SJSA1 (cell line): ENCODE data around the gene RPLP1. TPM values are rescaled to one million over a fixed set of nuclear protein-coding genes. Genes with fewer than 3 reads are reported as not detected.
"Not testable (repeated sequence)": the region's sequence is repeated elsewhere in the genome, so short reads cannot be mapped to it uniquely, and the experiment has no call there.

Experiments
- DNase-seq, 2 experiments: peaks; one replicate each; pipeline ENCODE4 v3.0.0-alpha.2; 2015 to 2020; ENCODE audit warnings: low spot score in 2 of 2, low read depth in 1 of 2
- H3K27ac ChIP-seq: fragments of 250-450 bp; sonication (Bioruptor Pico); 2 replicates; pipeline ENCODE4 v1.5.1; 2020; ENCODE audit warnings: mild to moderate bottlenecking, moderate library complexity
- H3K27me3 ChIP-seq: fragments of 250-450 bp; sonication (Bioruptor Pico); replicated peaks from 2 replicates; pipeline ENCODE4 v1.5.1; 2020; ENCODE audit warnings: mild to moderate bottlenecking, moderate library complexity
- H3K36me3 ChIP-seq: fragments of 250-450 bp; sonication (Bioruptor Pico); 2 replicates; pipeline ENCODE4 v1.5.1; 2020; ENCODE audit warnings: mild to moderate bottlenecking
- H3K4me1 ChIP-seq: fragments of 250-450 bp; sonication (Bioruptor Pico); replicated peaks from 2 replicates; pipeline ENCODE4 v1.6.1; 2021; ENCODE audit warnings: mild to moderate bottlenecking
- H3K4me3 ChIP-seq: fragments of 250-450 bp; sonication (Bioruptor Pico); 2 replicates; pipeline ENCODE4 v1.5.1; 2020; ENCODE audit warnings: mild to moderate bottlenecking
- H3K9me3 ChIP-seq: fragments of 250-450 bp; sonication (Bioruptor Pico); replicated peaks from 2 replicates; pipeline ENCODE4 v1.5.1; 2020; ENCODE audit warnings: mild to moderate bottlenecking
- total RNA-seq: library from RNA; depleted of rRNA; stranded (reverse); fragments of >200 nt; shearing (Covaris generic); gene quantifications from 2 replicates; pipeline ENCODE4 v1.2.3, GENCODE V29; 2014

RPLP1 gene
- total RNA-seq, 1 experiment from 2014 or later: 176 TPM

GRCh38 chr15:69422336-69422895 is 30.2 kb upstream of the RPLP1 start:
- peak overlapping the region; percentile 64 for H3K27ac ChIP-seq
- H3K4me3 ChIP-seq: no peak overlapping the region
- no peaks in the 10 kb centered on the region for H3K9me3 ChIP-seq
- H3K36me3 ChIP-seq: peaks cover 99% of the 10 kb centered on the region
- H3K4me1 ChIP-seq: peaks cover 42% of the 10 kb centered on the region
- peak in 1 of 2 experiments; percentile 70 for DNase-seq
- no peaks in the 10 kb centered on the region for H3K27me3 ChIP-seq

- Histone ChIP-seq H3K36me3 (peaks cover 97% of the 10 kb centered on the region), H3K27ac (no peak overlapping the region), H3K4me3 (no peak overlapping the region), H3K27me3 (no peaks in the 10 kb centered on the region), H3K4me1 (peaks cover 30% of the 10 kb centered on the region), H3K9me3 (no peaks in the 10 kb centered on the region)
- no peak for DNase-seq
Measured at GRCh38 chr15:69424001-69424400, 28.6 kb upstream of the RPLP1 start.

GRCh38 chr15:69424748-69425413 is 27.7 kb upstream of the RPLP1 start:
- H3K9me3 ChIP-seq: no peaks in the 10 kb centered on the region
- peaks cover 30% of the 10 kb centered on the region for H3K4me1 ChIP-seq
- no peak overlapping the region for H3K4me3 ChIP-seq
- H3K36me3 ChIP-seq: peaks cover 97% of the 10 kb centered on the region
- no peaks in the 10 kb centered on the region for H3K27me3 ChIP-seq
- H3K27ac ChIP-seq: no peak overlapping the region
- no peak for DNase-seq

GRCh38 chr15:69433831-69434230 is 18.8 kb upstream of the RPLP1 start:
- Histone ChIP-seq H3K4me3 (no peak overlapping the region), H3K27me3 (no peaks in the 10 kb centered on the region), H3K27ac (no peak overlapping the region), H3K4me1 (no peaks in the 10 kb centered on the region), H3K9me3 (no peaks in the 10 kb centered on the region), H3K36me3 (peaks cover 97% of the 10 kb centered on the region)
- DNase-seq: no peak

- Histone ChIP-seq H3K27me3 (no peaks in the 10 kb centered on the region), H3K27ac (no peak overlapping the region), H3K9me3 (no peaks in the 10 kb centered on the region), H3K4me3 (no peak overlapping the region), H3K36me3 (peaks cover 97% of the 10 kb centered on the region), H3K4me1 (no peaks in the 10 kb centered on the region)
- no peak for DNase-seq
Measured at GRCh38 chr15:69434238-69434637, 18.4 kb upstream of the RPLP1 start.

- H3K27me3 ChIP-seq: no peaks in the 10 kb centered on the region
- no peaks in the 10 kb centered on the region for H3K4me1 ChIP-seq
- DNase-seq: no peak
- no peaks in the 10 kb centered on the region for H3K9me3 ChIP-seq
- no peak overlapping the region for H3K4me3 ChIP-seq
- no peak overlapping the region for H3K27ac ChIP-seq
- peaks cover 97% of the 10 kb centered on the region for H3K36me3 ChIP-seq
Measured at GRCh38 chr15:69434679-69435078, 17.9 kb upstream of the RPLP1 start.

- DNase-seq: no peak
- Histone ChIP-seq H3K4me3 (no peak overlapping the region), H3K36me3 (peaks cover 97% of the 10 kb centered on the region), H3K9me3 (no peaks in the 10 kb centered on the region), H3K27ac (no peak overlapping the region; the same call in 1 of the 2 replicates), H3K4me1 (no peaks in the 10 kb centered on the region), H3K27me3 (no peaks in the 10 kb centered on the region)
Measured at GRCh38 chr15:69435985-69436384, 16.6 kb upstream of the RPLP1 start.

GRCh38 chr15:69436951-69437350 is 15.7 kb upstream of the RPLP1 start:
- Histone ChIP-seq H3K27ac (no peak overlapping the region), H3K27me3 (no peaks in the 10 kb centered on the region), H3K4me1 (no peaks in the 10 kb centered on the region), H3K36me3 (peaks cover 97% of the 10 kb centered on the region), H3K9me3 (no peaks in the 10 kb centered on the region), H3K4me3 (no peak overlapping the region)
- DNase-seq: no peak

GRCh38 chr15:69439623-69440022 is 13.0 kb upstream of the RPLP1 start:
- peaks cover 97% of the 10 kb centered on the region for H3K36me3 ChIP-seq
- H3K9me3 ChIP-seq: no peaks in the 10 kb centered on the region
- no peak overlapping the region for H3K4me3 ChIP-seq
- no peaks in the 10 kb centered on the region for H3K27me3 ChIP-seq
- no peak overlapping the region for H3K27ac ChIP-seq
- no peak for DNase-seq
- H3K4me1 ChIP-seq: no peaks in the 10 kb centered on the region

GRCh38 chr15:69443032-69443611 is 9.5 kb upstream of the RPLP1 start:
- no peaks in the 10 kb centered on the region for H3K27me3 ChIP-seq
- no peak overlapping the region for H3K4me3 ChIP-seq
- no peaks in the 10 kb centered on the region for H3K9me3 ChIP-seq
- H3K4me1 ChIP-seq: no peaks in the 10 kb centered on the region
- no peak overlapping the region for H3K27ac ChIP-seq
- H3K36me3 ChIP-seq: peaks cover 97% of the 10 kb centered on the region
- no peak for DNase-seq

GRCh38 chr15:69444686-69445085 is 7.9 kb upstream of the RPLP1 start:
- H3K36me3 ChIP-seq: peaks cover 95% of the 10 kb centered on the region
- H3K9me3 ChIP-seq: no peaks in the 10 kb centered on the region
- DNase-seq: no peak
- no peak overlapping the region for H3K4me3 ChIP-seq
- H3K4me1 ChIP-seq: no peaks in the 10 kb centered on the region
- H3K27me3 ChIP-seq: no peaks in the 10 kb centered on the region
- no peak overlapping the region for H3K27ac ChIP-seq

GRCh38 chr15:69446953-69447352 is 5.7 kb upstream of the RPLP1 start:
- Histone ChIP-seq H3K9me3 (no peaks in the 10 kb centered on the region), H3K4me1 (no peaks in the 10 kb centered on the region; the same call in 1 of the 2 replicates), H3K27me3 (no peaks in the 10 kb centered on the region), H3K4me3 (no peak overlapping the region), H3K36me3 (peaks cover 74% of the 10 kb centered on the region), H3K27ac (no peak overlapping the region)
- no peak for DNase-seq

- not testable (repeated sequence) for H3K27ac ChIP-seq, DNase-seq, H3K9me3 ChIP-seq, H3K4me3 ChIP-seq, H3K27me3 ChIP-seq
- H3K36me3 ChIP-seq: peaks cover 72% of the 10 kb centered on the region
- peaks cover 18% of the 10 kb centered on the region for H3K4me1 ChIP-seq
Measured at GRCh38 chr15:69450221-69450620, 2.4 kb upstream of the RPLP1 start.

- no peaks in the 10 kb centered on the region for H3K9me3 ChIP-seq
- peaks cover 23% of the 10 kb centered on the region for H3K4me1 ChIP-seq
- no peak overlapping the region for H3K27ac ChIP-seq
- H3K27me3 ChIP-seq: no peaks in the 10 kb centered on the region
- H3K4me3 ChIP-seq: no peak overlapping the region
- no peak for DNase-seq
- peaks cover 72% of the 10 kb centered on the region for H3K36me3 ChIP-seq
Measured at GRCh38 chr15:69450968-69451695, 1.5 kb upstream of the RPLP1 start.
